Panc1 (cell line): ENCODE results near the gene KRTAP10-6.

Experiments used
- POLR2AphosphoS5 ChIP-seq: IDR thresholded peaks from 2 replicates; pipeline ENCODE4 v1.6.1; 2012; ENCODE audit warnings: mild to moderate bottlenecking, low read depth, low read length, moderate library complexity
- TF ChIP-seq, protein P1 (sequence below): fragments of 450-650 bp; IDR thresholded peaks from 2 replicates; pipeline ENCODE4 v1.5.1; 2017; ENCODE audit warnings: mild to moderate bottlenecking
- TF ChIP-seq, protein P2 (sequence below), 2 experiments: IDR thresholded peaks; 2 replicates each; pipeline ENCODE4 v1.6.1; 2011 to 2012; ENCODE audit warnings: low read depth in 2 of 2, control low read depth in 1 of 2, low read length in 1 of 2, mild to moderate bottlenecking in 1 of 2, moderate library complexity in 1 of 2; ENCODE audit not compliant: insufficient read depth in 1 of 2

DNA sequence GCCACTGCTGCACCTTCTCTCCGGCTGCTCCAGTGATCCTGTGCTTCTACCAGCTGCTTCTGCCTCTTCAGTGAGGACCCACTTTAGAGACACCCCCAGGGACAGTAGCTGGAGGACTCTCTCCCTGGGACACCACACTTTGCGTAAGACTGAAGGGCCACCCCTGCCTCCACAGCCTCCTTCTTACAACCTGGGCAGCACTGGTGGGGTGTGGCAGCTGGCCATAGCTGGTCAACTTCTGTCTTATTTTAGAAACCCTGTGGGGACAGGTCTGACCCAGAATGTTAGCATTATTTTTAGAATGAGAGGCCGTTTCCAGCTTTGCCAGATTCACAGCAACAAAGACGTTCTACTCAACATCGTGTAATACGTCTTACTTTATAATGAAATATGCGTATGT, 33.5 kb upstream of the KRTAP10-6 start:
- TF ChIP-seq, protein P1, sequence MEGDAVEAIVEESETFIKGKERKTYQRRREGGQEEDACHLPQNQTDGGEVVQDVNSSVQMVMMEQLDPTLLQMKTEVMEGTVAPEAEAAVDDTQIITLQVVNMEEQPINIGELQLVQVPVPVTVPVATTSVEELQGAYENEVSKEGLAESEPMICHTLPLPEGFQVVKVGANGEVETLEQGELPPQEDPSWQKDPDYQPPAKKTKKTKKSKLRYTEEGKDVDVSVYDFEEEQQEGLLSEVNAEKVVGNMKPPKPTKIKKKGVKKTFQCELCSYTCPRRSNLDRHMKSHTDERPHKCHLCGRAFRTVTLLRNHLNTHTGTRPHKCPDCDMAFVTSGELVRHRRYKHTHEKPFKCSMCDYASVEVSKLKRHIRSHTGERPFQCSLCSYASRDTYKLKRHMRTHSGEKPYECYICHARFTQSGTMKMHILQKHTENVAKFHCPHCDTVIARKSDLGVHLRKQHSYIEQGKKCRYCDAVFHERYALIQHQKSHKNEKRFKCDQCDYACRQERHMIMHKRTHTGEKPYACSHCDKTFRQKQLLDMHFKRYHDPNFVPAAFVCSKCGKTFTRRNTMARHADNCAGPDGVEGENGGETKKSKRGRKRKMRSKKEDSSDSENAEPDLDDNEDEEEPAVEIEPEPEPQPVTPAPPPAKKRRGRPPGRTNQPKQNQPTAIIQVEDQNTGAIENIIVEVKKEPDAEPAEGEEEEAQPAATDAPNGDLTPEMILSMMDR, result no peak
- TF ChIP-seq, protein P2, sequence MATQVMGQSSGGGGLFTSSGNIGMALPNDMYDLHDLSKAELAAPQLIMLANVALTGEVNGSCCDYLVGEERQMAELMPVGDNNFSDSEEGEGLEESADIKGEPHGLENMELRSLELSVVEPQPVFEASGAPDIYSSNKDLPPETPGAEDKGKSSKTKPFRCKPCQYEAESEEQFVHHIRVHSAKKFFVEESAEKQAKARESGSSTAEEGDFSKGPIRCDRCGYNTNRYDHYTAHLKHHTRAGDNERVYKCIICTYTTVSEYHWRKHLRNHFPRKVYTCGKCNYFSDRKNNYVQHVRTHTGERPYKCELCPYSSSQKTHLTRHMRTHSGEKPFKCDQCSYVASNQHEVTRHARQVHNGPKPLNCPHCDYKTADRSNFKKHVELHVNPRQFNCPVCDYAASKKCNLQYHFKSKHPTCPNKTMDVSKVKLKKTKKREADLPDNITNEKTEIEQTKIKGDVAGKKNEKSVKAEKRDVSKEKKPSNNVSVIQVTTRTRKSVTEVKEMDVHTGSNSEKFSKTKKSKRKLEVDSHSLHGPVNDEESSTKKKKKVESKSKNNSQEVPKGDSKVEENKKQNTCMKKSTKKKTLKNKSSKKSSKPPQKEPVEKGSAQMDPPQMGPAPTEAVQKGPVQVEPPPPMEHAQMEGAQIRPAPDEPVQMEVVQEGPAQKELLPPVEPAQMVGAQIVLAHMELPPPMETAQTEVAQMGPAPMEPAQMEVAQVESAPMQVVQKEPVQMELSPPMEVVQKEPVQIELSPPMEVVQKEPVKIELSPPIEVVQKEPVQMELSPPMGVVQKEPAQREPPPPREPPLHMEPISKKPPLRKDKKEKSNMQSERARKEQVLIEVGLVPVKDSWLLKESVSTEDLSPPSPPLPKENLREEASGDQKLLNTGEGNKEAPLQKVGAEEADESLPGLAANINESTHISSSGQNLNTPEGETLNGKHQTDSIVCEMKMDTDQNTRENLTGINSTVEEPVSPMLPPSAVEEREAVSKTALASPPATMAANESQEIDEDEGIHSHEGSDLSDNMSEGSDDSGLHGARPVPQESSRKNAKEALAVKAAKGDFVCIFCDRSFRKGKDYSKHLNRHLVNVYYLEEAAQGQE (IDR thresholded peaks at IDR 0.05; ENCODE audit: insufficient read depth in 1 of 2, low read depth in 2 of 2, low read length in 1 of 2), result no peak
- TF ChIP-seq POLR2AphosphoS5, result no peak
